Heart right ventricle (tissue), 16 donors: Measurements from ENCODE around the gene ATP2B1. TPM values are rescaled to one million over a fixed set of nuclear protein-coding genes. Genes with fewer than 3 reads are reported as not detected.

Experiments used
- ATAC-seq, 8 donors: fragments of 200-7000 bp; cut with Tn5 transposase; one replicate each; pipeline ENCODE4 v1.9.1; 2020; ENCODE audit warnings: mild to moderate bottlenecking in 8 of 8, moderate library complexity in 8 of 8, moderate number of reproducible peaks in 1 of 8
- DNase-seq, 2 donors: peaks; one replicate each; pipeline ENCODE4 v3.0.0-alpha.2; 2020
- H3K27ac ChIP-seq, 10 donors: fragments of 200-600 bp; sonication (generic) in 2 of 10; one replicate each; pipeline versions ENCODE4 v1.5.0 to v1.8.0; 2020 to 2022; ENCODE audit warnings: mild to moderate bottlenecking in 3 of 10
- H3K27me3 ChIP-seq, 7 donors: fragments of 200-600 bp; one replicate each; pipeline ENCODE4 v1.8.0; 2021 to 2022; ENCODE audit warnings: mild to moderate bottlenecking in 2 of 7
- H3K36me3 ChIP-seq, 9 donors: fragments of 200-600 bp; sonication (generic) in 1 of 9; one replicate each; pipeline versions ENCODE4 v1.5.0 to v1.8.0; 2020 to 2022; ENCODE audit warnings: mild to moderate bottlenecking in 2 of 9
- H3K4me1 ChIP-seq, 9 donors: fragments of 200-600 bp; sonication (generic) in 1 of 9; one replicate each; pipeline versions ENCODE4 v1.5.0 to v1.8.0; 2020 to 2022; ENCODE audit warnings: mild to moderate bottlenecking in 4 of 9
- H3K4me3 ChIP-seq, 10 donors: fragments of 200-600 bp; sonication (generic) in 2 of 10; one replicate each; pipeline versions ENCODE4 v1.5.0 to v1.8.0; 2020 to 2022; ENCODE audit warnings: mild to moderate bottlenecking in 7 of 10, moderate library complexity in 2 of 10
- H3K9me3 ChIP-seq, 11 donors: fragments of 200-600 bp in 10 of 11; sonication (generic) in 2 of 11; one replicate each; pipeline versions ENCODE4 v1.5.0 to v1.8.0; 2013 to 2022; ENCODE audit warnings: mild to moderate bottlenecking in 2 of 11, control low read depth in 1 of 11, moderate library complexity in 1 of 11
- WGBS, 2 donors: extraction: QIAGEN DNeasy Blood & Tissue Kit; methylation state at CpG; one replicate each; pipeline ENCODE4 v1.1.7; 2013; ENCODE audit warnings: inconsistent platforms in 1 of 2; 5-methylcytosine and 5-hydroxymethylcytosine counted together
- intact Hi-C, 10 donors: fragments of 100-400 bp; cut with DNase I; formaldehyde crosslinking; loops; one replicate each; pipeline versions ENCODE4 v1.11.1 to v1.14.2; 2022
- polyA plus RNA-seq, 2 donors: library from polyadenylated mRNA; stranded (reverse); fragments of 200-250 nt; gene quantifications; one replicate each; pipeline ENCODE4 v1.2.3, GENCODE V29; 2013
- total RNA-seq, 10 donors: library from RNA; stranded (reverse); fragmentation: NEBNext Ultra II Directional in 3 of 10; extraction: Animal tissue kit (Norgen Biotek cat#: 25700) in 3 of 10; gene quantifications; one replicate each; pipeline versions ENCODE4 v1.2.1 to v1.2.4, GENCODE V29; 2021 to 2023
- TF ChIP-seq, protein P1 (sequence below), 9 donors: fragments of 200-600 bp; sonication (generic) in 2 of 9; IDR thresholded peaks; one replicate each; pipeline versions ENCODE4 v1.5.0 to v1.8.0; 2021 to 2022; ENCODE audit warnings: antibody characterized with exemption in 9 of 9, mild to moderate bottlenecking in 5 of 9, moderate library complexity in 1 of 9
- donor health status: Arrhythmogenic right ventricular cardiomyopathy.
- donor health status: ischemic (EF 13 %, LVEDD 7.1; RV severe dilation, severe dysfunction).
- donor health status: healthy with polysubstance abuse.
- donor health status: DM: no; HTN: yes; CAD: no.
- donor health status: DM: no; HTN: no; CAD: no.
- donor health status: ischemic (EF 25% LVEDD 6.9; RV normal size, moderate dysfunction).
- donor health status: ischemic (EF 25% LVEDD 5.7; RV mildly dilated, moderate dysfunction).
- donor health status: healthy.
- donor health status: DM: yes; HTN: yes; CAD: no.
- donor health status: Ischemic cardiomyopathy.
- donor health status: ischemic (EF 35%, LVEDD 5.7; RV mildly dilated, moderate dysfunction).
- donor health status: nonischemic (EF 11% LVEDD 7.7; RV severe dilation, severe dysfunction).
- donor health status: DM: yes; HTN: yes; CAD: no.
- donor health status: PGD.
- donor health status: ischemic (EF 29% LVEDD 5.4; RV normal size, mild dysfunction).
- donor health status: nonischemic (EF 23%, LVEDD 6.1; RV moderate dilation, normal function).

ATP2B1 gene
- total and polyA plus RNA-seq, 12 donors: 5.9 to 20.5 (median 15.2) TPM

- intact Hi-C loops: no loop called here
- Histone ChIP-seq H3K36me3 (peaks cover 0 to 85% (median 11%) of the 10 kb centered on the region in 9 donors), H3K27ac (no peak overlapping the region), H3K4me1 (no peaks in the 10 kb centered on the region), H3K4me3 (no peak overlapping the region), H3K27me3 (no peaks in the 10 kb centered on the region), H3K9me3 (no peaks in the 10 kb centered on the region)
- ATAC-seq (no peak), DNase-seq (no peak)
- WGBS, 2 donors: 94 to 96% methylated on average over 5 of the region's 5 CpGs
- TF ChIP-seq, protein P1, sequence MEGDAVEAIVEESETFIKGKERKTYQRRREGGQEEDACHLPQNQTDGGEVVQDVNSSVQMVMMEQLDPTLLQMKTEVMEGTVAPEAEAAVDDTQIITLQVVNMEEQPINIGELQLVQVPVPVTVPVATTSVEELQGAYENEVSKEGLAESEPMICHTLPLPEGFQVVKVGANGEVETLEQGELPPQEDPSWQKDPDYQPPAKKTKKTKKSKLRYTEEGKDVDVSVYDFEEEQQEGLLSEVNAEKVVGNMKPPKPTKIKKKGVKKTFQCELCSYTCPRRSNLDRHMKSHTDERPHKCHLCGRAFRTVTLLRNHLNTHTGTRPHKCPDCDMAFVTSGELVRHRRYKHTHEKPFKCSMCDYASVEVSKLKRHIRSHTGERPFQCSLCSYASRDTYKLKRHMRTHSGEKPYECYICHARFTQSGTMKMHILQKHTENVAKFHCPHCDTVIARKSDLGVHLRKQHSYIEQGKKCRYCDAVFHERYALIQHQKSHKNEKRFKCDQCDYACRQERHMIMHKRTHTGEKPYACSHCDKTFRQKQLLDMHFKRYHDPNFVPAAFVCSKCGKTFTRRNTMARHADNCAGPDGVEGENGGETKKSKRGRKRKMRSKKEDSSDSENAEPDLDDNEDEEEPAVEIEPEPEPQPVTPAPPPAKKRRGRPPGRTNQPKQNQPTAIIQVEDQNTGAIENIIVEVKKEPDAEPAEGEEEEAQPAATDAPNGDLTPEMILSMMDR (IDR thresholded peaks at IDR 0.05): no peak
These were observed 114.8 kb downstream of the ATP2B1 start for GRCh38 chr12:89593873-89594272.

GRCh38 chr12:89593233-89593632 lies 115.4 kb downstream of the ATP2B1 start:
- Histone ChIP-seq H3K27ac (no peak overlapping the region), H3K4me3 (no peak overlapping the region), H3K27me3 (no peaks in the 10 kb centered on the region), H3K36me3 (peaks cover 0 to 85% (median 10%) of the 10 kb centered on the region in 9 donors), H3K9me3 (no peaks in the 10 kb centered on the region), H3K4me1 (no peaks in the 10 kb centered on the region)
- 86 to 92% methylated on average over 4 of the region's 4 CpGs for WGBS, 2 donors
- TF ChIP-seq, protein P1 (IDR thresholded peaks at IDR 0.05): no peak
- ATAC-seq (no peak), DNase-seq (no peak)
- intact Hi-C loops: no loop called here

DNA sequence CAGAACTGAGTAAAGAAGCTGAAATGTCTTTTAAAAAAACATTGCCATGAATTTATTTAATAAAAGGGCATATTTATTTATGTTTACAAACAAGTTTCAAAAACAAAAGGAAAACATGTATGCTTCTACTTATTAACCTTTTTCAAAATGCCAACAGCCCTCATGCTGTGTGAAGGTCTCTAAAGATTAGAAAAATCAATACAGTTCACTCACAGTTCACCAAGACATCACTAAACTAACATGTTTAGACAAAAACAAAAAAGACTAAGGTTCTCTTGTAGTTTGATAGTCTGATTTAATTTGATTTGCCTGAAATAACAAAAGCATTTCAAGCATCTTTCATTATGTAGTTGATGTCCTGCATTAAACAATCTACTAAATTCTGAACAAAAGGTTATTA lies 118.9 kb downstream of the ATP2B1 start:
- ATAC-seq (no peak), DNase-seq (no peak)
- H3K36me3 ChIP-seq: peaks cover 0 to 58% (median 7%) of the 10 kb centered on the region in 9 donors
- no peaks in the 10 kb centered on the region for H3K27me3 ChIP-seq
- intact Hi-C loops: no loop called here
- H3K4me3 ChIP-seq: no peak overlapping the region
- H3K4me1 ChIP-seq: no peaks in the 10 kb centered on the region
- no peak overlapping the region for H3K27ac ChIP-seq
- no peaks in the 10 kb centered on the region for H3K9me3 ChIP-seq
- TF ChIP-seq, protein P1 (IDR thresholded peaks at IDR 0.05): no peak

DNA sequence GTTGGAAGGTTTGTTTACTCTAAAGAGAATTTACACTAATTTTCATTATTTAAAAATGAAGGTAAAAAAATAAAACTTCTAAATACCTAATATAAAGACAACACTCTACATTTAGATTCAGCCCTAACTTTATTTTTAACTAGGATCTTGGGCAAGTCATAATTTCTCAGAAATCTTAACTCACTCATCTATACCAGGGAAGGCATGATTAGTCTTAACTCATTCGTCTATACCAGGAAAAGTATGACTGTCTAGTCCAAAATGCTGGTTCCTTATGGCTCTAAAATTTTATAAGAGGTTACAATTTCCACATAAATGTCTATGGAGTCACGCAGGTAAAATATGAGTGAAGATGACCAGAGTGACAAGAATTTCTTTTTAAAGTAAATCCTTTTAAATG lies 130.1 kb downstream of the ATP2B1 start:
- TF ChIP-seq, protein P1 (IDR thresholded peaks at IDR 0.05): no peak
- intact Hi-C loops: no loop called here
- Histone ChIP-seq H3K4me3 (no peak overlapping the region), H3K27me3 (no peaks in the 10 kb centered on the region), H3K36me3 (no peaks in the 10 kb centered on the region), H3K27ac (no peak overlapping the region), H3K4me1 (peaks cover 0 to 14% (median 4%) of the 10 kb centered on the region in 9 donors), H3K9me3 (no peaks in the 10 kb centered on the region)
- ATAC-seq (no peak), DNase-seq (no peak)
- WGBS, 2 donors: 89 to 99% methylated on average over 2 of the region's 2 CpGs
